ENCODE data around the gene UNC5A. TPM values are rescaled to one million over a fixed set of nuclear protein-coding genes. Genes with fewer than 3 reads are reported as not detected.

Gene UNC5A
- total and polyA plus RNA-seq, 2 of the 8 experiments (the other 6 are each of a cell fraction or from before 2014, with no cell fraction given), result 4.0 to 7.6 TPM

DNA sequence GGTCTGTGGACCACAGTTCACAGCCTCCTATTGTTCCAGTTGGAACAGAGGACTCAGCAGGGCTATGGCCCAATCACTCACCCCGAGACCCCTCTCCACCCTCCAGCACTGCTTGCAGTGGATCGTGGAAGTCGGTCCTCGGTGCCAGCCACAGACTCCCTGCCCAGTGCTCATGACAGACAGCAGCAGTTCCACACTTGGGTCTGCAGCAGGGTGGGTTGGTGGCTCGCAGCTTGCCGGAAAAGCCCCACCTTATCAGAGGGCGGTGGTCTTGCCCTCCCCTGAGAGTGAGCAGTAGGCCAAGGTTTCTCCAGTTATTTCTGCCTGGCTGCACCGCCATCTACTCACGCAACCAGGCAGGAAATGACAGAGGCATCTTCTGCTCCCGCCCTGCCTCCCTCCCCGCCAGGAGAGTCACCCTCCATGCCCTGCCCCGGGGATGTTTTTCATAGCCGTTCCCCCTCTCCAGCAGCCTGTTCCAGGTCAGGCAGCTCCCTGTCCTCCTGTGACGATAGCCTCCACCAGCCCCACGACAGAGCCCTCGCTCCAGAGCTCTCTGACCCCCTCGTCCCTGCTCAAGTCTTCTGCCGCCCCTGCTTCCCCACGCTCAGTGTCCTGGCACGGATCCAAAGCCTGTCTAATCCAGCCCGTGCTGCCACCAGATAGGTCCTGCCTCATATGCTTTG, 34.5 kb downstream of the UNC5A start:
- no peak for FAIRE-seq
- Histone ChIP-seq H3K23me2 (ENCODE audit: low read depth, low read length) (no peaks in the 10 kb centered on the region), H3K23ac (ENCODE audit: insufficient read length) (no peak overlapping the region), H3K79me2 (ENCODE audit: control insufficient read depth in 1 of 2, insufficient read depth in 2 of 2, low read length in 2 of 2) (no peaks in the 10 kb centered on the region), H3K4me2 (ENCODE audit: insufficient read depth in 1 of 2, low read depth in 2 of 2, low read length in 2 of 2) (no peak overlapping the region), H4K5ac (ENCODE audit: insufficient read length, low read depth, low read length) (no peak overlapping the region), H3K27ac (ENCODE audit: low read depth, low read length) (no peak overlapping the region), H4K20me1 (replicated peaks in 1 of 2; ENCODE audit: control insufficient read depth in 1 of 2, insufficient read depth in 2 of 2, low read length in 2 of 2) (peaks cover 0 to 7% of the 10 kb centered on the region in 2 experiments), H3K4me3 (ENCODE audit: extremely low read depth in 1 of 4, insufficient read depth in 2 of 4, low read depth in 3 of 4, low read length in 4 of 4) (no peak overlapping the region), H2BK20ac (ENCODE audit: low read length) (peak overlapping the region; percentile 86; the same call in 1 of the 2 replicates), H2AK5ac (ENCODE audit: low read depth, low read length) (no peak overlapping the region), H3K4me1 (replicated peaks in 1 of 4; ENCODE audit: control insufficient read depth in 3 of 4, insufficient read depth in 4 of 4, low read length in 3 of 4) (peaks cover 0 to 20% (median 12%) of the 10 kb centered on the region in 4 experiments; a peak in 6 of 7 replicates), H3K36me3 (ENCODE audit: control insufficient read depth in 2 of 4, insufficient read depth in 4 of 4, low read length in 3 of 4) (no peaks in the 10 kb centered on the region), H3K18ac (ENCODE audit: extremely low read depth, low read length) (no peak overlapping the region), H4K8ac (ENCODE audit: extremely low read depth, insufficient read depth, low read length) (peak overlapping the region; percentile 75; the same call in 1 of the 2 replicates), H2BK5ac (ENCODE audit: low read depth, low read length) (no peak overlapping the region; the same call in 1 of the 2 replicates), H3K9me3 (ENCODE audit: insufficient read depth in 2 of 2, low read depth in 1 of 2, low read length in 1 of 2) (no peaks in the 10 kb centered on the region), H2BK120ac (replicated peaks; ENCODE audit: low read depth, low read length) (no peak overlapping the region), H2AFZ (ENCODE audit: low read length) (no peak overlapping the region), H3K9ac (replicated peaks in 1 of 4; ENCODE audit: extremely low read depth in 1 of 4, low read depth in 3 of 4, low read length in 3 of 4) (no peak overlapping the region), H3K56ac (replicated peaks; ENCODE audit: insufficient read length, low read depth, low read length) (no peak overlapping the region), H3K14ac (ENCODE audit: insufficient read length) (no peak overlapping the region), H3K4ac (replicated peaks; ENCODE audit: insufficient read length, low read depth, low read length) (no peak overlapping the region), H4K91ac (replicated peaks; ENCODE audit: insufficient read length, low read length) (no peak overlapping the region), H3K79me1 (ENCODE audit: low read depth, low read length) (no peaks in the 10 kb centered on the region), H2BK15ac (ENCODE audit: low read length) (0 out of 2 replicates have a peak overlapping the region, but pooled peaks have one; percentile 29), H3K27me3 (replicated peaks in 1 of 4; ENCODE audit: control insufficient read depth in 3 of 4, extremely low read depth in 1 of 4, insufficient read depth in 3 of 4, low read length in 3 of 4) (peaks cover 0 to 4% (median 0%) of the 10 kb centered on the region in 4 experiments; a peak in 1 of 7 replicates), H2BK12ac (ENCODE audit: low read depth, low read length) (no peak overlapping the region)
- ChIA-PET CTCF (ENCODE audit: partially characterized antibody) (interaction anchor here (0.9 to 3.7 kb wide), 8 partner anchors 12 to 249 kb away, joined by 3 to 13 read pairs (median 4); no protein-coding TSS in a partner anchor), POLR2A (ENCODE audit: partially characterized antibody) (interaction anchor here (1.0 to 2.4 kb wide), 2 partner anchors 12 to 161 kb away, joined by 3 to 10 read pairs; no protein-coding TSS in a partner anchor)
- no peak for DNase-seq (ENCODE audit: low read depth in 1 of 2, low spot score in 2 of 2)
- WGBS, 2 experiments (ENCODE audit: extremely low coverage in 1 of 2, insufficient coverage in 1 of 2, insufficient read length in 1 of 2, insufficient replicate concordance in 2 of 2, low coverage in 1 of 2, low lambda C conversion rate in 2 of 2, missing lambda C conversion rate in 1 of 2), result 88% methylated on average over 18 of the region's 21 CpGs; no CpG with 5 or more reads in 1 of the 2 experiments

All from H1 (cell line).